PC-3 (cell line): Measurements from ENCODE around the gene CYTH2. TPM values are rescaled to one million over a fixed set of nuclear protein-coding genes. Genes with fewer than 3 reads are reported as not detected.

ENCODE experiments used
- ATAC-seq: fragments of 200-7000 bp; cut with Tn5 transposase; 2 replicates; pipeline ENCODE4 v1.9.1; 2020; ENCODE audit warnings: mild to moderate bottlenecking, moderate library complexity
- BruUV-seq: library from RNA; stranded (reverse); fragments of 400-500 nt; replicated peaks from 2 replicates; lab custom pipeline; 2021; lab: Mats Ljungman, UMichigan
- CTCF ChIA-PET: fragments of 300-600 bp; sonication (Branson Sonifier 250); formaldehyde crosslinking; loops from one replicate; lab custom pipeline; 2022; ENCODE audit warnings: antibody characterized with exemption; lab: Charles Lee
- POLR2A ChIA-PET: fragments of 300-600 bp; sonication (Branson Sonifier 250); formaldehyde crosslinking; loops from one replicate; lab custom pipeline; 2022; ENCODE audit warnings: antibody characterized with exemption; ENCODE audit not compliant: unreplicated experiment; lab: Charles Lee
- DNase-seq: peaks from one replicate; pipeline ENCODE4 v3.0.0-alpha.2; 2015
- H2AFZ ChIP-seq: fragments of 300-600 bp; sonication (generic); 2 replicates; pipeline ENCODE4 v1.6.0; 2016; ENCODE audit warnings: antibody characterized with exemption, low read length
- H3F3A ChIP-seq: fragments of 300-600 bp; sonication (generic); one replicate; pipeline ENCODE4 v1.6.0; 2017; ENCODE audit warnings: antibody characterized with exemption, low read length, control low read depth, mild to moderate bottlenecking; ENCODE audit not compliant: unreplicated experiment
- H3K27ac ChIP-seq: fragments of 300-600 bp; sonication (generic); 2 replicates; pipeline ENCODE4 v1.5.1; 2016; ENCODE audit warnings: mild to moderate bottlenecking, low read length
- H3K27me3 ChIP-seq: fragments of 300-600 bp; sonication (generic); 2 replicates; pipeline ENCODE4 v1.6.1; 2016; ENCODE audit warnings: low read length, mixed read lengths
- H3K36me3 ChIP-seq: fragments of 300-600 bp; sonication (generic); 2 replicates; pipeline ENCODE4 v1.6.1; 2016; ENCODE audit warnings: low read depth, mixed run types, low read length, mixed read lengths
- H3K4me1 ChIP-seq: fragments of 300-600 bp; sonication (generic); 2 replicates; pipeline ENCODE4 v1.5.1; 2016; ENCODE audit warnings: low read length; ENCODE audit not compliant: insufficient read depth
- H3K4me2 ChIP-seq: fragments of 300-600 bp; sonication (generic); 2 replicates; pipeline ENCODE4 v1.6.0; 2016; ENCODE audit warnings: low read length
- H3K4me3 ChIP-seq: fragments of 300-600 bp; sonication (generic); 2 replicates; pipeline ENCODE4 v1.5.1; 2016; ENCODE audit warnings: mild to moderate bottlenecking, low read length, mixed read lengths
- H3K79me2 ChIP-seq: fragments of 300-600 bp; sonication (generic); 2 replicates; pipeline ENCODE4 v1.6.1; 2017; ENCODE audit warnings: low read length, mixed read lengths
- H3K9ac ChIP-seq: fragments of 300-600 bp; sonication (generic); 2 replicates; pipeline ENCODE4 v1.6.0; 2016; ENCODE audit warnings: mild to moderate bottlenecking, low read length
- H3K9me2 ChIP-seq: fragments of 300-600 bp; sonication (generic); replicated peaks from 2 replicates; pipeline ENCODE4 v1.6.1; 2016; ENCODE audit warnings: mixed run types, low read length, mixed read lengths
- H3K9me3 ChIP-seq: fragments of 300-600 bp; sonication (generic); 2 replicates; pipeline ENCODE4 v1.6.1; 2016; ENCODE audit warnings: low read length, mixed read lengths
- H4K20me1 ChIP-seq: fragments of 300-600 bp; sonication (generic); 2 replicates; pipeline ENCODE4 v1.6.1; 2016; ENCODE audit warnings: low read length, mixed read lengths
- CTCF ChIP-seq: fragments of 300-600 bp; sonication (generic); conservative IDR thresholded peaks from 2 replicates; pipeline ENCODE4 v1.5.1; 2017; ENCODE audit warnings: antibody characterized with exemption, low read depth, mild to moderate bottlenecking, low read length
- EZH2 ChIP-seq: fragments of 300-600 bp; sonication (generic); IDR thresholded peaks from one replicate; pipeline ENCODE4 v1.6.1; 2017; ENCODE audit warnings: antibody characterized with exemption, mild to moderate bottlenecking, low read length; ENCODE audit not compliant: unreplicated experiment
- EZH2phosphoT487 ChIP-seq: fragments of 300-600 bp; sonication (generic); IDR thresholded peaks from 2 replicates; pipeline ENCODE4 v1.6.1; 2018; ENCODE audit warnings: mild to moderate bottlenecking, antibody characterized with exemption, low read length, borderline replicate concordance
- intact Hi-C: fragments of 100-400 bp; cut with micrococcal nuclease; formaldehyde crosslinking; loops from 2 replicates; pipeline ENCODE4 v1.9.0; 2023
- total RNA-seq: library from RNA; depleted of rRNA; stranded (reverse); fragments of >200 nt; gene quantifications from 2 replicates; pipeline ENCODE4 v1.2.3, GENCODE V29; 2014

Gene CYTH2
- total RNA-seq, 1 experiment from 2014 or later, result 50.5 TPM

- no peaks in the 10 kb centered on the region for H3F3A ChIP-seq
- POLR2A ChIA-PET, result no interaction called here
- H4K20me1 ChIP-seq, result no peaks in the 10 kb centered on the region
- CTCF ChIA-PET, result no interaction called here
- DNase-seq (no peak), ATAC-seq (no peak)
- H3K27ac ChIP-seq, result no peak overlapping the region
- no peaks in the 10 kb centered on the region for H3K9me3 ChIP-seq
- no peaks in the 10 kb centered on the region for H3K27me3 ChIP-seq
- TF ChIP-seq EZH2phosphoT487 (no peak), CTCF (no peak), EZH2 (no peak)
- no peaks in the 10 kb centered on the region for H3K36me3 ChIP-seq
- H2AFZ ChIP-seq, result no peak overlapping the region
- intact Hi-C loops, result no loop called here
- no peaks in the 10 kb centered on the region for H3K9me2 ChIP-seq
- BruUV-seq, result no TSS peak
- H3K9ac ChIP-seq, result no peak overlapping the region
- no peak overlapping the region for H3K4me2 ChIP-seq
- H3K79me2 ChIP-seq, result no peaks in the 10 kb centered on the region
- no peak overlapping the region for H3K4me3 ChIP-seq
- H3K4me1 ChIP-seq, result no peaks in the 10 kb centered on the region
Measured at GRCh38 chr19:48480183-48480557, 11.0 kb downstream of the CYTH2 start.

GRCh38 chr19:48480558-48481500 is 11.7 kb downstream of the CYTH2 start:
- Histone ChIP-seq H3K27ac (no peak overlapping the region), H2AFZ (no peak overlapping the region), H3K4me3 (no peak overlapping the region), H4K20me1 (no peaks in the 10 kb centered on the region), H3K79me2 (no peaks in the 10 kb centered on the region), H3K4me2 (no peak overlapping the region), H3K9me2 (no peaks in the 10 kb centered on the region), H3K36me3 (no peaks in the 10 kb centered on the region), H3F3A (no peaks in the 10 kb centered on the region), H3K9me3 (no peaks in the 10 kb centered on the region), H3K4me1 (0 out of 2 replicates have a peak, but pooled peaks cover 2% of the 10 kb centered on the region), H3K9ac (no peak overlapping the region), H3K27me3 (no peaks in the 10 kb centered on the region)
- CTCF ChIA-PET, result no interaction called here
- intact Hi-C loops, result no loop called here
- DNase-seq, result no peak
- BruUV-seq, result no TSS peak
- POLR2A ChIA-PET, result interaction anchor here (0.7 kb wide), 1 partner anchor 11 kb away, joined by 5 read pairs; no protein-coding TSS in a partner anchor
- TF ChIP-seq CTCF, result no peak
- no peak for TF ChIP-seq EZH2phosphoT487
- no peak for ATAC-seq
